Measurements from ENCODE around the gene TNK2. TPM values are rescaled to one million over a fixed set of nuclear protein-coding genes. Genes with fewer than 3 reads are reported as not detected.

The TNK2 gene
- total RNA-seq, 2 donors from 2014 or later, result 25.9 to 49.1 TPM

GRCh38 chr3:195880037-195880431, 28.3 kb downstream of the TNK2 start:
- 90 to 100% methylated on average over 2 to 4 of the region's 4 CpGs for WGBS, 2 donors
- H3K27me3 ChIP-seq, result no peaks in the 10 kb centered on the region
- DNase-seq, result no peak
- H3K9me3 ChIP-seq, result no peaks in the 10 kb centered on the region
- H3K27ac ChIP-seq, result no peak overlapping the region
- H3K4me1 ChIP-seq, result no peaks in the 10 kb centered on the region
- intact Hi-C loops (cut with DNase I), result no loop called here
- no peak overlapping the region for H3K4me3 ChIP-seq
- TF ChIP-seq CTCF (IDR thresholded peaks at IDR 0.05), result no peak
- no peak for TF ChIP-seq POLR2A (IDR thresholded peaks at IDR 0.05)
- H3K36me3 ChIP-seq (replicated peaks in 1 of 2; ENCODE audit: insufficient read depth in 1 of 2, low read depth in 2 of 2), result peaks cover 0 to 2% of the 10 kb centered on the region in 2 donors
- no peak for ATAC-seq

- no peak overlapping the region for H3K4me3 ChIP-seq
- no peaks in the 10 kb centered on the region for H3K27me3 ChIP-seq
- no peak for TF ChIP-seq CTCF (IDR thresholded peaks at IDR 0.05)
- no peak for TF ChIP-seq POLR2A (IDR thresholded peaks at IDR 0.05)
- ATAC-seq, result no peak
- no peaks in the 10 kb centered on the region for H3K9me3 ChIP-seq
- no peak overlapping the region for H3K27ac ChIP-seq
- WGBS, 2 donors, result 84 to 88% methylated on average over 16 of the region's 16 CpGs
- no peaks in the 10 kb centered on the region for H3K4me1 ChIP-seq
- no peak for DNase-seq
- intact Hi-C loops (cut with DNase I), result no loop called here
- H3K36me3 ChIP-seq (replicated peaks in 1 of 2; ENCODE audit: insufficient read depth in 1 of 2, low read depth in 2 of 2), result peaks cover 0 to 2% of the 10 kb centered on the region in 2 donors
Measured at GRCh38 chr3:195879416-195880036, 28.8 kb downstream of the TNK2 start.

- ATAC-seq (no peak), DNase-seq (no peak)
- H3K4me3 ChIP-seq, result no peak overlapping the region
- TF ChIP-seq CTCF (IDR thresholded peaks at IDR 0.05) (no peak), POLR2A (IDR thresholded peaks at IDR 0.05) (no peak)
- H3K36me3 ChIP-seq (replicated peaks in 1 of 2; ENCODE audit: insufficient read depth in 1 of 2, low read depth in 2 of 2), result peaks cover 0 to 2% of the 10 kb centered on the region in 2 donors
- no peaks in the 10 kb centered on the region for H3K4me1 ChIP-seq
- no peaks in the 10 kb centered on the region for H3K27me3 ChIP-seq
- H3K9me3 ChIP-seq, result no peaks in the 10 kb centered on the region
- intact Hi-C loops (cut with DNase I), result no loop called here
- no peak overlapping the region for H3K27ac ChIP-seq
- WGBS, 2 donors, result 90 to 93% methylated on average over 21 to 28 of the region's 30 CpGs
Measured at GRCh38 chr3:195878424-195879274, 29.7 kb downstream of the TNK2 start.

GRCh38 chr3:195877767-195878423, 30.5 kb downstream of the TNK2 start:
- H3K9me3 ChIP-seq, result no peaks in the 10 kb centered on the region
- H3K4me1 ChIP-seq, result no peaks in the 10 kb centered on the region
- ATAC-seq (no peak), DNase-seq (no peak)
- no peak overlapping the region for H3K27ac ChIP-seq
- no peaks in the 10 kb centered on the region for H3K27me3 ChIP-seq
- H3K4me3 ChIP-seq, result no peak overlapping the region
- intact Hi-C loops (cut with DNase I), result no loop called here
- 93 to 95% methylated on average over 5 to 15 of the region's 15 CpGs for WGBS, 2 donors
- peaks cover 0 to 2% of the 10 kb centered on the region in 2 donors for H3K36me3 ChIP-seq (replicated peaks in 1 of 2; ENCODE audit: insufficient read depth in 1 of 2, low read depth in 2 of 2)
- TF ChIP-seq POLR2A (IDR thresholded peaks at IDR 0.05) (no peak), CTCF (IDR thresholded peaks at IDR 0.05) (no peak)

All from body of pancreas (tissue), 4 donors.